Neuronal stem cell (in vitro differentiated cells): ENCODE measurements around the gene IL23R.

Source experiments
- DNase-seq: peaks from one replicate; pipeline ENCODE4 v3.0.0-alpha.2; 2013; ENCODE audit warnings: low spot score
- H2AFZ ChIP-seq: one replicate; pipeline ENCODE4 v1.6.1; 2013; ENCODE audit warnings: mild to moderate bottlenecking, low read length, inconsistent platforms
- H2AK5ac ChIP-seq: 2 replicates; pipeline ENCODE4 v1.6.1; 2013; ENCODE audit warnings: low read depth, mild to moderate bottlenecking, inconsistent platforms, low read length, moderate library complexity, mixed read lengths
- H2BK120ac ChIP-seq: 2 replicates; pipeline ENCODE4 v1.6.1; 2013; ENCODE audit warnings: low read depth, mild to moderate bottlenecking, inconsistent platforms, low read length, moderate library complexity, mixed read lengths
- H2BK12ac ChIP-seq: one replicate; pipeline ENCODE4 v1.6.1; 2013; ENCODE audit warnings: low read length, inconsistent platforms
- H2BK15ac ChIP-seq: 2 replicates; pipeline ENCODE4 v1.6.1; 2013; ENCODE audit warnings: mild to moderate bottlenecking, low read length, inconsistent platforms, mixed read lengths
- H2BK5ac ChIP-seq: one replicate; pipeline ENCODE4 v1.6.1; 2013; ENCODE audit warnings: inconsistent platforms, mild to moderate bottlenecking, low read length, moderate library complexity
- H3K14ac ChIP-seq: one replicate; pipeline ENCODE4 v1.6.1; 2013; ENCODE audit warnings: low read length, inconsistent platforms
- H3K18ac ChIP-seq: 2 replicates; pipeline ENCODE4 v1.6.1; 2013; ENCODE audit warnings: low read length, inconsistent platforms
- H3K23ac ChIP-seq: 2 replicates; pipeline ENCODE4 v1.6.1; 2013; ENCODE audit warnings: low read depth, mild to moderate bottlenecking, mixed read lengths, low read length, inconsistent platforms; ENCODE audit not compliant: poor library complexity
- H3K27ac ChIP-seq: replicated peaks from 3 replicates; pipeline ENCODE4 v1.5.1; 2013; ENCODE audit warnings: low read length, inconsistent platforms
- H3K27me3 ChIP-seq, 3 experiments: 2 replicates each; pipeline ENCODE4 v1.6.1; 2013; ENCODE audit warnings: low read length in 3 of 3, mild to moderate bottlenecking in 2 of 3, inconsistent platforms in 1 of 3, low read depth in 1 of 3, mixed read lengths in 1 of 3, moderate library complexity in 1 of 3; ENCODE audit not compliant: control insufficient read depth in 3 of 3, insufficient read depth in 3 of 3
- H3K36me3 ChIP-seq, 2 donors: replicated peaks in 1 of 2; 2 replicates each; pipeline ENCODE4 v1.6.1; 2013; ENCODE audit warnings: low read length in 2 of 2; ENCODE audit not compliant: control insufficient read depth in 2 of 2, insufficient read depth in 2 of 2
- H3K4ac ChIP-seq: 2 replicates; pipeline ENCODE4 v1.6.1; 2013; ENCODE audit warnings: inconsistent platforms, mild to moderate bottlenecking, low read length, moderate library complexity
- H3K4me1 ChIP-seq, 2 donors: 1 replicate in 1 of 2; 2 replicates in 1 of 2; pipeline ENCODE4 v1.6.1; 2013; ENCODE audit warnings: low read length in 2 of 2, low read depth in 1 of 2; ENCODE audit not compliant: control insufficient read depth in 2 of 2, insufficient read depth in 1 of 2
- H3K4me2 ChIP-seq: one replicate; pipeline ENCODE4 v1.6.1; 2013; ENCODE audit warnings: mild to moderate bottlenecking, low read length, inconsistent platforms; ENCODE audit not compliant: insufficient read depth, poor library complexity, severe bottlenecking
- H3K4me3 ChIP-seq, 2 donors: 2 replicates each; pipeline ENCODE4 v1.5.1; 2013; ENCODE audit warnings: low read length in 2 of 2, mild to moderate bottlenecking in 2 of 2, inconsistent platforms in 1 of 2, moderate library complexity in 1 of 2
- H3K79me1 ChIP-seq: one replicate; pipeline ENCODE4 v1.6.1; 2013; ENCODE audit warnings: low read depth, mild to moderate bottlenecking, inconsistent platforms, low read length, moderate library complexity
- H3K9ac ChIP-seq: one replicate; pipeline ENCODE4 v1.6.1; 2013; ENCODE audit warnings: mild to moderate bottlenecking, low read depth, low read length, inconsistent platforms; ENCODE audit not compliant: poor library complexity
- H3K9me3 ChIP-seq, 2 donors: replicated peaks in 1 of 2; 2 replicates each; pipeline versions ENCODE3 to v1.6.1; 2013; ENCODE audit warnings: low read length in 2 of 2, mild to moderate bottlenecking in 2 of 2, inconsistent platforms in 1 of 2, low read depth in 1 of 2, mixed read lengths in 1 of 2, moderate library complexity in 1 of 2; ENCODE audit not compliant: control insufficient read depth in 2 of 2, insufficient read depth in 1 of 2
- H4K8ac ChIP-seq: one replicate; pipeline ENCODE4 v1.6.1; 2013; ENCODE audit warnings: low read depth, mild to moderate bottlenecking, inconsistent platforms, low read length, moderate library complexity
- H4K91ac ChIP-seq: one replicate; pipeline ENCODE4 v1.6.1; 2013; ENCODE audit warnings: low read length, low read depth, mild to moderate bottlenecking, inconsistent platforms; ENCODE audit not compliant: poor library complexity
- WGBS, 2 donors: extraction: QIAGEN DNeasy Blood & Tissue Kit; methylation state at CpG; one replicate each; pipeline ENCODE4 v1.1.7; 2013; ENCODE audit warnings: missing lambda C conversion rate in 2 of 2, mixed read lengths in 1 of 2; ENCODE audit not compliant: insufficient read length in 2 of 2, insufficient replicate concordance in 1 of 2; ENCODE audit errors: extremely low coverage in 2 of 2; 5-methylcytosine and 5-hydroxymethylcytosine counted together

IL23R gene

GRCh38 chr1:67158401-67158800 is 7.9 kb upstream of the IL23R start:
- Histone ChIP-seq H2AK5ac (no peak overlapping the region), H4K91ac (no peak overlapping the region), H3K27ac (no peak overlapping the region), H2BK120ac (no peak overlapping the region), H4K8ac (no peak overlapping the region), H3K23ac (no peak overlapping the region), H3K79me1 (no peaks in the 10 kb centered on the region), H3K27me3 (no peaks in the 10 kb centered on the region), H3K14ac (no peak overlapping the region), H3K4me2 (no peak overlapping the region), H3K9ac (no peak overlapping the region), H2BK12ac (no peak overlapping the region), H2BK5ac (no peak overlapping the region), H2AFZ (no peak overlapping the region), H3K4ac (no peak overlapping the region), H3K9me3 (no peaks in the 10 kb centered on the region), H3K4me3 (no peak overlapping the region), H3K18ac (no peak overlapping the region), H3K36me3 (no peaks in the 10 kb centered on the region), H2BK15ac (no peak overlapping the region), H3K4me1 (no peaks in the 10 kb centered on the region)
- DNase-seq, result no peak
- WGBS, 2 donors, result no CpG with 5 or more reads among the region's 2 CpGs

GRCh38 chr1:67159233-67159632 is 7.0 kb upstream of the IL23R start:
- H3K23ac ChIP-seq, result no peak overlapping the region
- no peaks in the 10 kb centered on the region for H3K4me1 ChIP-seq
- no peak overlapping the region for H3K27ac ChIP-seq
- H2BK12ac ChIP-seq, result no peak overlapping the region
- no peak overlapping the region for H2BK15ac ChIP-seq
- no peak overlapping the region for H3K4me2 ChIP-seq
- no CpG with 5 or more reads among the region's 2 CpGs for WGBS, 2 donors
- no peak overlapping the region for H2BK120ac ChIP-seq
- H3K27me3 ChIP-seq, result no peaks in the 10 kb centered on the region
- no peaks in the 10 kb centered on the region for H3K36me3 ChIP-seq
- no peak overlapping the region for H2AFZ ChIP-seq
- H3K79me1 ChIP-seq, result no peaks in the 10 kb centered on the region
- no peak overlapping the region for H3K9ac ChIP-seq
- no peak overlapping the region for H2BK5ac ChIP-seq
- H4K8ac ChIP-seq, result no peak overlapping the region
- no peak for DNase-seq
- no peak overlapping the region for H3K4ac ChIP-seq
- no peak overlapping the region for H2AK5ac ChIP-seq
- H3K4me3 ChIP-seq, result no peak overlapping the region
- H3K18ac ChIP-seq, result no peak overlapping the region
- H3K9me3 ChIP-seq, result no peaks in the 10 kb centered on the region
- H4K91ac ChIP-seq, result no peak overlapping the region
- H3K14ac ChIP-seq, result no peak overlapping the region

GRCh38 chr1:67162954-67163353 is 3.3 kb upstream of the IL23R start:
- Histone ChIP-seq H3K14ac (no peak overlapping the region), H3K23ac (no peak overlapping the region), H3K18ac (no peak overlapping the region), H2BK5ac (no peak overlapping the region), H3K4me3 (no peak overlapping the region), H3K36me3 (no peaks in the 10 kb centered on the region), H3K9me3 (no peaks in the 10 kb centered on the region), H3K9ac (no peak overlapping the region), H4K8ac (no peak overlapping the region), H3K4ac (no peak overlapping the region), H4K91ac (no peak overlapping the region), H2AK5ac (no peak overlapping the region), H3K79me1 (no peaks in the 10 kb centered on the region), H2AFZ (no peak overlapping the region), H3K27me3 (no peaks in the 10 kb centered on the region), H3K4me1 (no peaks in the 10 kb centered on the region), H2BK120ac (no peak overlapping the region), H2BK12ac (no peak overlapping the region), H3K4me2 (no peak overlapping the region), H3K27ac (no peak overlapping the region), H2BK15ac (no peak overlapping the region)
- no CpG with 5 or more reads among the region's 2 CpGs for WGBS, 2 donors
- DNase-seq, result no peak

GRCh38 chr1:67165468-67166041 is 699 bp upstream of the IL23R start:
- H2BK120ac ChIP-seq, result no peak overlapping the region
- H3K4me3 ChIP-seq, result no peak overlapping the region
- H3K4ac ChIP-seq, result no peak overlapping the region
- no peak overlapping the region for H2BK15ac ChIP-seq
- no peak overlapping the region for H2BK5ac ChIP-seq
- H2AK5ac ChIP-seq, result no peak overlapping the region
- no peaks in the 10 kb centered on the region for H3K27me3 ChIP-seq
- no peak overlapping the region for H3K14ac ChIP-seq
- no peak overlapping the region for H2BK12ac ChIP-seq
- no peak overlapping the region for H4K91ac ChIP-seq
- WGBS, 2 donors, result no CpG with 5 or more reads among the region's 4 CpGs
- no peaks in the 10 kb centered on the region for H3K4me1 ChIP-seq
- H3K18ac ChIP-seq, result no peak overlapping the region
- H3K9me3 ChIP-seq, result no peaks in the 10 kb centered on the region
- DNase-seq, result no peak
- no peak overlapping the region for H3K27ac ChIP-seq
- H2AFZ ChIP-seq, result no peak overlapping the region
- no peak overlapping the region for H3K23ac ChIP-seq
- H3K36me3 ChIP-seq, result no peaks in the 10 kb centered on the region
- H4K8ac ChIP-seq, result no peak overlapping the region
- no peak overlapping the region for H3K9ac ChIP-seq
- H3K4me2 ChIP-seq, result no peak overlapping the region
- no peaks in the 10 kb centered on the region for H3K79me1 ChIP-seq
